ENCODE data around the gene OXTR. TPM values are rescaled to one million over a fixed set of nuclear protein-coding genes. Genes with fewer than 3 reads are reported as not detected.

OXTR gene
- total RNA-seq, 1 donor from 2014 or later: 2.0 TPM

GRCh38 chr3:8712908-8713255 is 56.5 kb downstream of the OXTR start:
- intact Hi-C loops (cut with micrococcal nuclease): no loop called here
- Mint-ChIP-seq H3K27ac (no peak overlapping the region), H3K27me3 (peaks cover 1% of the 10 kb centered on the region), H3K36me3 (ENCODE audit: low read depth) (no peaks in the 10 kb centered on the region), H3K4me1 (no peaks in the 10 kb centered on the region), H3K4me3 (no peak overlapping the region), H3K9me3 (no peaks in the 10 kb centered on the region)
- CTCF ChIA-PET: no interaction called here
- POLR2A ChIA-PET: no interaction called here
- ATAC-seq (ENCODE audit: low read depth) (no peak), DNase-seq (no peak)
- TF ChIP-seq CTCF (IDR thresholded peaks at IDR 0.05): no peak

- no peak overlapping the region for H3K4me3 Mint-ChIP-seq
These were observed 57.1 kb downstream of the OXTR start for GRCh38 chr3:8712045-8712907.

GRCh38 chr3:8709801-8710507 is 59.5 kb downstream of the OXTR start:
- peaks cover 6% of the 10 kb centered on the region for H3K9me3 Mint-ChIP-seq
- ATAC-seq (ENCODE audit: low read depth) (no peak), DNase-seq (no peak)
- H3K36me3 Mint-ChIP-seq (ENCODE audit: low read depth): no peaks in the 10 kb centered on the region
- intact Hi-C loops (cut with micrococcal nuclease): no loop called here
- ChIA-PET CTCF (no interaction called here), POLR2A (no interaction called here)
- no peaks in the 10 kb centered on the region for H3K4me1 Mint-ChIP-seq
- no peaks in the 10 kb centered on the region for H3K27me3 Mint-ChIP-seq
- H3K27ac Mint-ChIP-seq: no peak overlapping the region
- TF ChIP-seq CTCF (IDR thresholded peaks at IDR 0.05): no peak
- H3K4me3 Mint-ChIP-seq: no peak overlapping the region

More at GRCh38 chr3:8712045-8712907, 57.1 kb downstream of the OXTR start:
- no peaks in the 10 kb centered on the region for H3K36me3 Mint-ChIP-seq (ENCODE audit: low read depth)
- H3K9me3 Mint-ChIP-seq: no peaks in the 10 kb centered on the region
- no peak overlapping the region for H3K27ac Mint-ChIP-seq
- TF ChIP-seq CTCF (IDR thresholded peaks at IDR 0.05): no peak
- no peaks in the 10 kb centered on the region for H3K4me1 Mint-ChIP-seq
- DNase-seq (no peak), ATAC-seq (ENCODE audit: low read depth) (no peak)
- ChIA-PET POLR2A (no interaction called here), CTCF (no interaction called here)
- peaks cover 1% of the 10 kb centered on the region for H3K27me3 Mint-ChIP-seq
- intact Hi-C loops (cut with micrococcal nuclease): no loop called here

GRCh38 chr3:8709287-8709686 is 60.1 kb downstream of the OXTR start:
- H3K27ac Mint-ChIP-seq: no peak overlapping the region
- ATAC-seq (ENCODE audit: low read depth) (no peak), DNase-seq (no peak)
- H3K27me3 Mint-ChIP-seq: no peaks in the 10 kb centered on the region
- ChIA-PET CTCF (no interaction called here), POLR2A (no interaction called here)
- no peaks in the 10 kb centered on the region for H3K36me3 Mint-ChIP-seq (ENCODE audit: low read depth)
- intact Hi-C loops (cut with micrococcal nuclease): no loop called here
- no peak for TF ChIP-seq CTCF (IDR thresholded peaks at IDR 0.05)
- H3K4me3 Mint-ChIP-seq: no peak overlapping the region
- H3K4me1 Mint-ChIP-seq: no peaks in the 10 kb centered on the region
- H3K9me3 Mint-ChIP-seq: peaks cover 7% of the 10 kb centered on the region

- Mint-ChIP-seq H3K4me3 (no peak overlapping the region), H3K4me1 (no peaks in the 10 kb centered on the region), H3K27ac (no peak overlapping the region), H3K9me3 (peaks cover 9% of the 10 kb centered on the region), H3K27me3 (peaks cover 2% of the 10 kb centered on the region), H3K36me3 (ENCODE audit: low read depth) (no peaks in the 10 kb centered on the region)
- no peak for TF ChIP-seq CTCF (IDR thresholded peaks at IDR 0.05)
- CTCF ChIA-PET: no interaction called here
- DNase-seq (no peak), ATAC-seq (ENCODE audit: low read depth) (no peak)
- intact Hi-C loops (cut with micrococcal nuclease): no loop called here
- POLR2A ChIA-PET: interaction anchor here (0.7 kb wide), 1 partner anchor 163 kb away, joined by 4 read pairs; no protein-coding TSS in a partner anchor
These were observed 63.8 kb downstream of the OXTR start for GRCh38 chr3:8705575-8705974.

Measured in activated B cell treated with CpG ODN at 0.5 μM for 24 hours (primary cell).